ENCODE measurements around the gene DRD2.

DNA sequence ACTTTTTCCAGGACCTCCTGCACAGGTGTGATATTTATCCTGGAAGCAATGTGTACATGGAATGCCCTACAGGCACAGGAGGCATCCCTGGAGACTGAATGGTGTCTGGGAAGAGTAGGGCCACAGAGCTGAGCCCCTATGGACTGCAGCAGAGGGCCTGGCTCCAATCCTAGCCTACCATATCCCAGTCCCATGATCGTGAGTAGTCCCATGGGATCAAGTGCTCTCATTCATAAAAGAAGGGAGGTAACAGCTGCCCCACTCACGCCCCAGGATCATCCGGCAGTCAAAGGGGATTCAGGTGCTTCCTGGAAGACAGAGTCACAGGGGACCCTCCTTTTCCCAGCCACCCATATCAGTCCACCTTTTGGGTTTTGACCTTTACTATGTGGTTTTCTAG is 63.7 kb downstream of the DRD2 start:
- TF ChIP-seq, protein P1, sequence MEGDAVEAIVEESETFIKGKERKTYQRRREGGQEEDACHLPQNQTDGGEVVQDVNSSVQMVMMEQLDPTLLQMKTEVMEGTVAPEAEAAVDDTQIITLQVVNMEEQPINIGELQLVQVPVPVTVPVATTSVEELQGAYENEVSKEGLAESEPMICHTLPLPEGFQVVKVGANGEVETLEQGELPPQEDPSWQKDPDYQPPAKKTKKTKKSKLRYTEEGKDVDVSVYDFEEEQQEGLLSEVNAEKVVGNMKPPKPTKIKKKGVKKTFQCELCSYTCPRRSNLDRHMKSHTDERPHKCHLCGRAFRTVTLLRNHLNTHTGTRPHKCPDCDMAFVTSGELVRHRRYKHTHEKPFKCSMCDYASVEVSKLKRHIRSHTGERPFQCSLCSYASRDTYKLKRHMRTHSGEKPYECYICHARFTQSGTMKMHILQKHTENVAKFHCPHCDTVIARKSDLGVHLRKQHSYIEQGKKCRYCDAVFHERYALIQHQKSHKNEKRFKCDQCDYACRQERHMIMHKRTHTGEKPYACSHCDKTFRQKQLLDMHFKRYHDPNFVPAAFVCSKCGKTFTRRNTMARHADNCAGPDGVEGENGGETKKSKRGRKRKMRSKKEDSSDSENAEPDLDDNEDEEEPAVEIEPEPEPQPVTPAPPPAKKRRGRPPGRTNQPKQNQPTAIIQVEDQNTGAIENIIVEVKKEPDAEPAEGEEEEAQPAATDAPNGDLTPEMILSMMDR (IDR thresholded peaks at IDR 0.05) = no peak
- TF ChIP-seq POLR2A (IDR thresholded peaks at IDR 0.05) = no peak

All from testis (tissue), 2 donors.